GM12878 (cell line): ENCODE data around the gene IFITM1. TPM values are rescaled to one million over a fixed set of nuclear protein-coding genes. Genes with fewer than 3 reads are reported as not detected.

Experiments used
- ATAC-seq: fragments of 200-7000 bp; cut with Tn5 transposase; 3 replicates; pipeline ENCODE4 v1.9.1; 2020; ENCODE audit warnings: mild to moderate bottlenecking, moderate library complexity
- BruUV-seq: library from RNA; stranded (reverse); fragments of 400-500 nt; replicated peaks from 2 replicates; lab custom pipeline; 2021; lab: Mats Ljungman, UMichigan
- CTCF ChIA-PET: fragments of 300-600 bp; sonication (Branson Sonifier 250); formaldehyde crosslinking; extraction: SDS; loops from one replicate; lab custom pipeline; 2021; ENCODE audit warnings: inconsistent platforms; lab: Yijun Ruan, JAX
- POLR2A ChIA-PET: fragments of 350-600 bp; formaldehyde crosslinking; extraction: SDS; loops from one replicate; lab custom pipeline; 2021; ENCODE audit warnings: inconsistent platforms; lab: Charles Lee
- RAD21 ChIA-PET: fragments of 300-600 bp; sonication (Branson Sonifier 250); formaldehyde crosslinking; loops from one replicate; lab custom pipeline; 2023; ENCODE audit warnings: antibody characterized with exemption; ENCODE audit not compliant: unreplicated experiment; lab: Charles Lee
- SMC1A ChIA-PET: fragments of 300-600 bp; sonication (Branson Sonifier 250); formaldehyde crosslinking; loops from one replicate; lab custom pipeline; 2023; ENCODE audit not compliant: unreplicated experiment, uncharacterized antibody; lab: Charles Lee
- DNase-seq: peaks from one replicate; pipeline ENCODE4 v3.0.0-alpha.2; 2011; ENCODE audit warnings: low read depth, low spot score
- FAIRE-seq: peaks from 3 replicates; lab custom pipeline; 2011; peaks lifted over from hg19 to GRCh38; lab: Jason Lieb, UNC
- H2AFZ ChIP-seq: 2 replicates; pipeline ENCODE4 v1.6.0; 2011; ENCODE audit warnings: low read depth, low read length, control low read depth; ENCODE audit not compliant: control insufficient read depth
- H3K27ac ChIP-seq: 2 replicates; pipeline ENCODE4 v1.5.1; 2011; ENCODE audit warnings: control low read depth; ENCODE audit not compliant: control insufficient read depth, insufficient read depth
- H3K27me3 ChIP-seq, 2 experiments: replicated peaks in 1 of 2; 2 replicates each; pipeline versions ENCODE4 v1.6.0 to v1.6.1; 2011; ENCODE audit warnings: low read length in 1 of 2; ENCODE audit not compliant: control insufficient read depth in 2 of 2, insufficient read depth in 2 of 2
- H3K36me3 ChIP-seq, 2 experiments: 2 replicates each; pipeline ENCODE4 v1.5.1; 2011; ENCODE audit warnings: low read length in 1 of 2; ENCODE audit not compliant: control insufficient read depth in 2 of 2, insufficient read depth in 2 of 2
- H3K4me1 ChIP-seq: 2 replicates; pipeline ENCODE4 v1.6.1; 2011; ENCODE audit warnings: mild to moderate bottlenecking, low read length, moderate library complexity, mixed read lengths; ENCODE audit not compliant: control insufficient read depth, insufficient read depth
- H3K4me2 ChIP-seq: 2 replicates; pipeline ENCODE4 v1.6.0; 2011; ENCODE audit warnings: control low read depth; ENCODE audit not compliant: control insufficient read depth, insufficient read depth
- H3K4me3 ChIP-seq: fragments of 200-600 bp; sonication (generic); 2 replicates; pipeline ENCODE4 v1.5.1; 2016
- H3K79me2 ChIP-seq: 2 replicates; pipeline ENCODE4 v1.6.0; 2011; ENCODE audit warnings: low read length; ENCODE audit not compliant: control insufficient read depth, insufficient read depth
- H3K9ac ChIP-seq: 2 replicates; pipeline ENCODE4 v1.8.0; 2011; ENCODE audit warnings: low read length, control low read depth, mixed read lengths; ENCODE audit not compliant: control insufficient read depth, insufficient read depth
- H3K9me3 ChIP-seq: replicated peaks from 3 replicates; pipeline ENCODE4 v1.5.1; 2011; ENCODE audit warnings: mild to moderate bottlenecking, low read length; ENCODE audit not compliant: control insufficient read depth, insufficient read depth
- H4K20me1 ChIP-seq: 2 replicates; pipeline ENCODE4 v1.6.0; 2011; ENCODE audit not compliant: control insufficient read depth, insufficient read depth
- IRF3 ChIP-seq: fragments of 450-650 bp; IDR thresholded peaks from 2 replicates; pipeline ENCODE4 v1.6.1; 2014; ENCODE audit warnings: mild to moderate bottlenecking
- NFYA ChIP-seq: IDR thresholded peaks from 2 replicates; pipeline ENCODE4 v1.6.1; 2011; ENCODE audit warnings: low read depth, mild to moderate bottlenecking, low read length, improper control_type of control experiment, borderline replicate concordance
- PML ChIP-seq: IDR thresholded peaks from 2 replicates; pipeline ENCODE4 v1.6.1; 2012; ENCODE audit warnings: low read length, inconsistent platforms
- SIX5 ChIP-seq: IDR thresholded peaks from 2 replicates; pipeline ENCODE4 v1.6.1; 2011; ENCODE audit warnings: mild to moderate bottlenecking, low read depth, low read length, moderate library complexity; ENCODE audit not compliant: severe bottlenecking
- WGBS: methylation state at CpG from one replicate; pipeline ENCODE4 v1.1.6; 2016; ENCODE audit warnings: low lambda C conversion rate; ENCODE audit not compliant: insufficient replicate concordance, insufficient coverage; ENCODE audit errors: missing lambda C conversion rate; 5-methylcytosine and 5-hydroxymethylcytosine counted together
- in situ Hi-C: fragments of 300-500 bp; cut with MboI; formaldehyde crosslinking; loops from 9 replicates; pipeline ENCODE4 v1.14.3; 2018; ENCODE audit warnings: mixed read lengths
- intact Hi-C: fragments of 100-400 bp; cut with micrococcal nuclease; formaldehyde crosslinking; loops from one replicate; pipeline ENCODE4 v1.14.2; 2022; ENCODE audit not compliant: unreplicated experiment
- polyA plus RNA-seq, 11 experiments: library from polyadenylated mRNA; depleted of rRNA in 4 of 11; unstranded in 6 of 11; stranded (reverse) in 5 of 11; fragments of >200 nt; fragmentation: Nextera tagmentation in 4 of 11; fragmentation: Illumina TruSeq in 1 of 11; extraction: Ambion mirVana in 4 of 11; extraction: Trizol in 1 of 11; gene quantifications; 1 replicate in 1 of 11; 2 replicates in 10 of 11; pipeline versions ENCODE4 v1.2.1 to v1.2.3, GENCODE V29; 2011 to 2016; ENCODE audit warnings: inconsistent platforms in 2 of 11, missing spikeins in 2 of 11, low read depth in 1 of 11
- total RNA-seq, 4 experiments: library from RNA; depleted of rRNA in 3 of 4; stranded (reverse); fragments of >200 nt in 3 of 4; fragmentation: Illumina TruSeq in 1 of 4; extraction: Trizol in 1 of 4; gene quantifications; 2 replicates each; pipeline versions ENCODE4 v1.2.1 to v1.2.3, GENCODE V29; 2013 to 2021

The IFITM1 gene
- total and polyA plus RNA-seq, 10 of the 15 experiments (the other 5 are each of a cell fraction or from before 2014, with no cell fraction given), result 396 to 2,788 (median 607) TPM

GRCh38 chr11:339963-340362 lies 26.1 kb downstream of the IFITM1 start:
- H3K9ac ChIP-seq, result no peak overlapping the region
- no peaks in the 10 kb centered on the region for H3K36me3 ChIP-seq
- H3K4me1 ChIP-seq, result peaks cover 2% of the 10 kb centered on the region
- POLR2A ChIA-PET, result interaction anchor here (0.6 to 2.7 kb wide), 9 partner anchors 8 to 60 kb away, joined by 3 to 35 read pairs (median 8); no protein-coding TSS in a partner anchor
- 96% methylated on average over 2 of the region's 2 CpGs for WGBS
- no peak for ATAC-seq
- CTCF ChIA-PET, result interaction anchor here (0.6 to 3.2 kb wide), 7 partner anchors 8 to 108 kb away, joined by 3 to 17 read pairs (median 4); no protein-coding TSS in a partner anchor
- no peak overlapping the region for H3K27ac ChIP-seq
- no TSS peak for BruUV-seq
- TF ChIP-seq IRF3 (no peak), SIX5 (no peak), NFYA (no peak), PML (no peak)
- TF ChIP-seq, all 136 proteins: peak for 0
- DNase-seq, result no peak
- Histone ChIP-seq H4K20me1 (no peaks in the 10 kb centered on the region), H3K4me2 (no peak overlapping the region), H3K4me3 (no peak overlapping the region), H2AFZ (no peak overlapping the region), H3K9me3 (no peaks in the 10 kb centered on the region; the same call in 2 of the 3 replicates), H3K27me3 (no peaks in the 10 kb centered on the region), H3K79me2 (no peaks in the 10 kb centered on the region)
- ChIA-PET RAD21 (interaction anchor here (1.0 to 2.3 kb wide), 5 partner anchors 9 to 27 kb away, joined by 3 to 12 read pairs (median 5); no protein-coding TSS in a partner anchor), SMC1A (interaction anchor here (1.2 to 3.0 kb wide), 7 partner anchors 8 to 72 kb away, joined by 3 to 25 read pairs (median 7); no protein-coding TSS in a partner anchor)
- no peak for FAIRE-seq
- in situ Hi-C loops (no loop called here), intact Hi-C loops (no loop called here)
